Right atrium auricular region (tissue), 2 donors: Measurements from ENCODE around the gene REG1B. TPM values are rescaled to one million over a fixed set of nuclear protein-coding genes. Genes with fewer than 3 reads are reported as not detected.

Experiments
- DNase-seq: peaks from one replicate; pipeline ENCODE4 v3.0.0-alpha.2; 2019; ENCODE audit warnings: low spot score
- H3K27ac ChIP-seq, 2 donors: fragments of 200-600 bp; sonication (generic); 1 replicate in 1 of 2; 2 replicates in 1 of 2; pipeline ENCODE4 v1.5.1; 2016 to 2019
- H3K27me3 ChIP-seq, 2 donors: fragments of 200-600 bp; sonication (generic); one replicate each; pipeline versions ENCODE4 v1.5.1 to v1.6.0; 2017 to 2019
- H3K36me3 ChIP-seq: fragments of 200-600 bp; sonication (generic); one replicate; pipeline ENCODE4 v1.5.1; 2016
- H3K4me1 ChIP-seq, 2 donors: fragments of 200-600 bp; sonication (generic); one replicate each; pipeline versions ENCODE4 v1.5.1 to v1.6.0; 2017 to 2019
- H3K4me3 ChIP-seq, 2 donors: fragments of 200-600 bp; sonication (generic); 1 replicate in 1 of 2; 2 replicates in 1 of 2; pipeline ENCODE4 v1.5.1; 2017 to 2019; ENCODE audit warnings: mild to moderate bottlenecking in 1 of 2, moderate library complexity in 1 of 2
- H3K9me3 ChIP-seq, 2 donors: fragments of 200-600 bp; sonication (generic); one replicate each; pipeline ENCODE4 v1.5.1; 2019
- total RNA-seq, 2 donors: library from RNA; depleted of rRNA; stranded (reverse); fragments of >200 nt; gene quantifications; one replicate each; pipeline ENCODE4 v1.1.0, GENCODE V29; 2016
- TF ChIP-seq, protein P1 (sequence below), 2 donors: fragments of 200-600 bp; sonication (generic); IDR thresholded peaks; one replicate each; pipeline ENCODE4 v1.5.1; 2019; ENCODE audit warnings: antibody characterized with exemption in 2 of 2

REG1B gene, protein sequence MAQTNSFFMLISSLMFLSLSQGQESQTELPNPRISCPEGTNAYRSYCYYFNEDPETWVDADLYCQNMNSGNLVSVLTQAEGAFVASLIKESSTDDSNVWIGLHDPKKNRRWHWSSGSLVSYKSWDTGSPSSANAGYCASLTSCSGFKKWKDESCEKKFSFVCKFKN
- not detected for total RNA-seq

DNA sequence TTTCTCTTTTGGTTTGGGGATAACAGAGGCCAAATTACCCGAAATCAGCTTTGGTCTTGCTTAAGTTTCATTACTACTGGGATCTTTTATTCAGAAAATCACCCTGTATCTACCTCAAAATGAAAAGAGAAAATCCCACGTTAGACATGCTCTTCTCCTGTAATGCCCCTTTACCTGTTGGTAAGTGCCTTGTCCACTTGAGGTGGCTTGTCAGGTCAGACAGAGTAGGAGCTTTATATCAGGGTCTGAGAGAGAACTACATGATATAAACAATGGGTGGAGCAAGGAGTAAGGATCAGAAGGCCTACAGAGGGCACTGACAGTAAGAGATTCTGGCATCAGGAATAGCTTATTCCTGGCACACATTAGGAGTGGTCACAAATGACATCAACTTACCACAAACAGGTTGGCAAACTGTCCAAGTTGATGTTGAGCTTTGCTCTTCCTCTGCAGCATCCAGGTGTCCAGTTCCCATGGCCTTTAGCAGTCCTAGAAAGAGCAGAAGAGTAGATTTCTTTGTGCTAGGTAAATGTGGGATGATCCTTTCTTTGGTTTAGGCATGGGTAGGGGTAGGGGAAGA lies at the start of gene REG1B:
REG1B (minus strand) TSS at position 209 of the 580 bp plus-strand sequence. CDS start 381 bp downstream, outside the sequence.
- TF ChIP-seq, protein P1, sequence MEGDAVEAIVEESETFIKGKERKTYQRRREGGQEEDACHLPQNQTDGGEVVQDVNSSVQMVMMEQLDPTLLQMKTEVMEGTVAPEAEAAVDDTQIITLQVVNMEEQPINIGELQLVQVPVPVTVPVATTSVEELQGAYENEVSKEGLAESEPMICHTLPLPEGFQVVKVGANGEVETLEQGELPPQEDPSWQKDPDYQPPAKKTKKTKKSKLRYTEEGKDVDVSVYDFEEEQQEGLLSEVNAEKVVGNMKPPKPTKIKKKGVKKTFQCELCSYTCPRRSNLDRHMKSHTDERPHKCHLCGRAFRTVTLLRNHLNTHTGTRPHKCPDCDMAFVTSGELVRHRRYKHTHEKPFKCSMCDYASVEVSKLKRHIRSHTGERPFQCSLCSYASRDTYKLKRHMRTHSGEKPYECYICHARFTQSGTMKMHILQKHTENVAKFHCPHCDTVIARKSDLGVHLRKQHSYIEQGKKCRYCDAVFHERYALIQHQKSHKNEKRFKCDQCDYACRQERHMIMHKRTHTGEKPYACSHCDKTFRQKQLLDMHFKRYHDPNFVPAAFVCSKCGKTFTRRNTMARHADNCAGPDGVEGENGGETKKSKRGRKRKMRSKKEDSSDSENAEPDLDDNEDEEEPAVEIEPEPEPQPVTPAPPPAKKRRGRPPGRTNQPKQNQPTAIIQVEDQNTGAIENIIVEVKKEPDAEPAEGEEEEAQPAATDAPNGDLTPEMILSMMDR (IDR thresholded peaks at IDR 0.05) = no peak
- no peak within 1 kb of the TSS for H3K27ac ChIP-seq
- no peak for DNase-seq
- H3K4me3 ChIP-seq = no peak within 1 kb of the TSS
- no peaks in the 10 kb centered on the region for H3K9me3 ChIP-seq
- no peaks in the 10 kb centered on the region for H3K36me3 ChIP-seq
- no peaks in the 10 kb centered on the region for H3K4me1 ChIP-seq
- H3K27me3 ChIP-seq = no peaks in the 10 kb centered on the region

DNA sequence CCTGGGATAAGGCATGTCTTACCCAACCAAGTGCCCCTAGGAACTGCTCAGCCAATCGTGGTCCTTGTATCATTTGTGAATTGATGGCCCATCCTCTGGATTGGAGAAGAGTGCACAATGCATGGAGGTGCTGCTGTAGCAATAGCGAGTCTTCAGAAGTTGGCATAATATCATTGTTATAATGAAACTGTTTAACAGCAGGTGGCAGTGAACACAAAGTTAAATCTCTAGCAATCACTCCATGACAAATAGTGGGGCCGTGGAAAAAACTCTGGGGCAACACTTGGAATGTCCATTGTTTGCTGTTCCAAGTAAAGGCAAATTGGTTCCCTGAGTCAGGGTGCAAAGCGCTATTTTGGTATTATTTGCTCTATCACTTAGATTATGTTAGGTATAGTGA lies 43.9 kb upstream of the REG1B start:
- no peaks in the 10 kb centered on the region for H3K9me3 ChIP-seq
- DNase-seq = no peak
- TF ChIP-seq, protein P1 (IDR thresholded peaks at IDR 0.05) = no peak

DNA sequence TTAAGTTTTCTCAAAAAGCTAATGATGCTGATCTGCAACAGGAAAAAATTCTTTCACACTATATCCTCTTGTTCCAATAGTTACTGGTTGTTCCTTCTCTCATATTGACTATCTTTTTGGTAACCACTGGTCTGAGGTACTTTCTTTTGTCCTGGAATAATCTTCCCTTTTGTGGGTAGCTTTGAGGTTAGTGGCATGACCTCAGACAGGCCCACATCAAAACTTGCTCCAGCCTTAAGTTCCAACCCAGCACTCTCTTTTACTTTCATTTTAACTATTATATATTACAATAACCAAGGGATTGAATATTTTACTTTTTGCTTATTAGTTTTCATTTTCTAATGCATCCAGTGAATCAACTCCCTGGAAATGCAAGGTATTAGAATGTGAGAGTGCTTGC lies 42.0 kb upstream of the REG1B start:
- H3K9me3 ChIP-seq = no peaks in the 10 kb centered on the region
- DNase-seq = no peak
- no peaks in the 10 kb centered on the region for H3K4me1 ChIP-seq
- TF ChIP-seq, protein P1 (IDR thresholded peaks at IDR 0.05) = no peak
- H3K4me3 ChIP-seq = no peak overlapping the region
- no peaks in the 10 kb centered on the region for H3K27me3 ChIP-seq
- no peaks in the 10 kb centered on the region for H3K36me3 ChIP-seq
- no peak overlapping the region for H3K27ac ChIP-seq

More for the DNA sequence above, 43.9 kb upstream of the REG1B start:
- H3K4me1 ChIP-seq = no peaks in the 10 kb centered on the region
- H3K27me3 ChIP-seq = no peaks in the 10 kb centered on the region
- no peak overlapping the region for H3K27ac ChIP-seq
- no peaks in the 10 kb centered on the region for H3K36me3 ChIP-seq
- no peak overlapping the region for H3K4me3 ChIP-seq

DNA sequence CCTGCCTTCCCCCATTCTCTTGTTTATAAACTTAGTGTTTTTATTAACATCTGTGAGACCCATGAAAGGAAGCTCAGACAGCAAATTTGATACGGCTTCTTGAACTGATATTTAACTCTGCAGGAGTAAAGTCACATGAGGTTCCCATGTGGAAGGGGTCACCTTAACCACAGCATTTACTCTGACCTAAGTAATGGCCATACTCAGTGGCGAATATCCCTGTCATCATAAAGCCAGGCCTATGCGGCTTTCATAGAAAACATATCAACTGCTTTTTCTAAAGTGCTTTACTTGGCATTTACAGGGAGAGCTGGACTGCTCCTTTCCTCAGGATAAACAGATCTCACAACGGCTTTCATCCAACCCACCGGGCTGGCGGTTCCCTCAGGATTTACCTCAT lies 41.5 kb upstream of the REG1B start:
- no peaks in the 10 kb centered on the region for H3K4me1 ChIP-seq
- no peaks in the 10 kb centered on the region for H3K36me3 ChIP-seq
- DNase-seq = no peak
- TF ChIP-seq, protein P1 (IDR thresholded peaks at IDR 0.05) = no peak
- no peaks in the 10 kb centered on the region for H3K9me3 ChIP-seq
- H3K27me3 ChIP-seq = no peaks in the 10 kb centered on the region
- H3K4me3 ChIP-seq = no peak overlapping the region
- H3K27ac ChIP-seq = no peak overlapping the region

DNA sequence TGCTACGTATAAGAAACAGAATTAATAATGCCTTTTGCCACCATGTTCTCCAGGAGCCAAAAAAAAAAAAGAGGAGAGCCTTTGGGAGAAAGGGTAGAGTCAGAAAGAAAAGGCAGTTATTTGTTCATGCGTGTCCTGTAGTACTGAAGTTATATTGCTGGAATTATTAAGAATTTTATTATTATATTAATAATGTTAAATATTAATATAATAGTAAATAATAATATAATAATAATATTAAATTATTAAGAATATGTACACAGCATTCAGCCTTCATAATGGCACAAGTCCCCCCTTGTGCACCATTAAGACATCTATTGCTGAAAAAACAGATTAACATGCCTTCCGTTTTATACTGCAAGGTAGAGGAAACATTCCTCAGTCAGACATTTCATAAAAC lies 40.6 kb upstream of the REG1B start:
- Histone ChIP-seq H3K27ac (no peak overlapping the region), H3K4me1 (no peaks in the 10 kb centered on the region), H3K4me3 (no peak overlapping the region), H3K9me3 (no peaks in the 10 kb centered on the region), H3K36me3 (no peaks in the 10 kb centered on the region), H3K27me3 (no peaks in the 10 kb centered on the region)
- TF ChIP-seq, protein P1 (IDR thresholded peaks at IDR 0.05) = no peak
- no peak for DNase-seq

DNA sequence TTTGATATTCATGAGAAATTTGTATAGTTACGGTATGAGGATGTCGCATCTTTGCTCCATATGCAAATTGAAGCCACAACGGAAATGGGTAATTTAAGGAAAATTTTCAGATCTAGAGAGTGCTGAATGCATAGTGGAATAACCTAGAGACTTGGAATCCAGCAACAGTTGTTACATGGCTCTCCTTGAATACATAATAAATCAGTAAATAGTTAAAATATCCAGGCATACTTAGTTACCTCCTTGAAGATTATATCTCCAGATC lies 37.9 kb upstream of the REG1B start:
- TF ChIP-seq, protein P1 (IDR thresholded peaks at IDR 0.05) = no peak
- H3K27me3 ChIP-seq = no peaks in the 10 kb centered on the region
- H3K4me1 ChIP-seq = no peaks in the 10 kb centered on the region
- no peaks in the 10 kb centered on the region for H3K36me3 ChIP-seq
- H3K9me3 ChIP-seq = no peaks in the 10 kb centered on the region
- DNase-seq = no peak
- no peak overlapping the region for H3K27ac ChIP-seq
- no peak overlapping the region for H3K4me3 ChIP-seq
